HCT116 (cell line): ENCODE measurements around the gene IL20RA.

Source experiments
- TCF7L2 ChIP-seq: IDR thresholded peaks from 2 replicates; pipeline ENCODE4 v1.7.0; 2011; ENCODE audit warnings: borderline replicate concordance, inconsistent platforms; ENCODE audit not compliant: insufficient read depth, insufficient read length; ENCODE audit errors: extremely low read depth
- TF ChIP-seq, protein P1 (sequence below), 3 experiments: fragments of 200-600 bp in 1 of 3; sonication (generic) in 1 of 3; IDR thresholded peaks in 2 of 3; conservative IDR thresholded peaks in 1 of 3; 2 replicates each; pipeline ENCODE4 v1.5.1; 2012 to 2017; ENCODE audit warnings: low read depth in 2 of 3, low read length in 2 of 3, antibody characterized with exemption in 1 of 3, borderline replicate concordance in 1 of 3, control low read depth in 1 of 3, mild to moderate bottlenecking in 1 of 3, mixed read lengths in 1 of 3, mixed run types in 1 of 3, moderate library complexity in 1 of 3; ENCODE audit not compliant: insufficient read depth in 1 of 3

DNA sequence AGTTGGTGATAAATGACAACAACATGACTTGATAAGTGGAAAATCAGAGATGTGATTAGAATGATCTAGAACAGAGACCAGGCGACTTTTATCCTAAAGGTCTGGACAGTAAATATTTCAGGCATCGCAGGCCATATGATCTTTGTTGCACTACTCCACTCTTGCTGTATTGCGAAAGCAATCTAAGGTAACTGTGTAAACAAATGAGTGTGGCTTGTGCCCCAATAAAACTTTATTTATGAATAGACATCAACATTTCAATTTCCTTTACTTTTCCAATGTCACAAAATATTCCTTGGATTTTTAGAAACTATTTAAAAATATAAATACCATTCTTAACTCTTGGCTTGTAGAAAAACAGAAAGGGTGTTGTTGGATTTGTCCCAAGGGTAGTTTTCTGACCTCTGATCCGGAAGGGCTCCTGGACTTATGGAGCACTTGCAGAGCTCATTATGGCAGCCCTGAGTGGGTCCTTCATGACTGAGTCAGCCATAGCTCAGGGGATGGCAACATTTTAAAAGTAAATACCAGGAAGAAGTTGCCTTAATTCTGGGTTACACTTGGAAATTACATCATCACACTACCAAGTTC is 34.5 kb downstream of the IL20RA start:
- TF ChIP-seq TCF7L2: no peak
- TF ChIP-seq, protein P1, sequence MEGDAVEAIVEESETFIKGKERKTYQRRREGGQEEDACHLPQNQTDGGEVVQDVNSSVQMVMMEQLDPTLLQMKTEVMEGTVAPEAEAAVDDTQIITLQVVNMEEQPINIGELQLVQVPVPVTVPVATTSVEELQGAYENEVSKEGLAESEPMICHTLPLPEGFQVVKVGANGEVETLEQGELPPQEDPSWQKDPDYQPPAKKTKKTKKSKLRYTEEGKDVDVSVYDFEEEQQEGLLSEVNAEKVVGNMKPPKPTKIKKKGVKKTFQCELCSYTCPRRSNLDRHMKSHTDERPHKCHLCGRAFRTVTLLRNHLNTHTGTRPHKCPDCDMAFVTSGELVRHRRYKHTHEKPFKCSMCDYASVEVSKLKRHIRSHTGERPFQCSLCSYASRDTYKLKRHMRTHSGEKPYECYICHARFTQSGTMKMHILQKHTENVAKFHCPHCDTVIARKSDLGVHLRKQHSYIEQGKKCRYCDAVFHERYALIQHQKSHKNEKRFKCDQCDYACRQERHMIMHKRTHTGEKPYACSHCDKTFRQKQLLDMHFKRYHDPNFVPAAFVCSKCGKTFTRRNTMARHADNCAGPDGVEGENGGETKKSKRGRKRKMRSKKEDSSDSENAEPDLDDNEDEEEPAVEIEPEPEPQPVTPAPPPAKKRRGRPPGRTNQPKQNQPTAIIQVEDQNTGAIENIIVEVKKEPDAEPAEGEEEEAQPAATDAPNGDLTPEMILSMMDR (IDR thresholded peaks at IDR 0.05 in 2 of 3, conservative IDR thresholded peaks at IDR 0.05 in 1 of 3; ENCODE audit: borderline replicate concordance in 1 of 3, insufficient read depth in 1 of 3, low read depth in 2 of 3, low read length in 2 of 3): no peak
